H1 (cell line): ENCODE measurements around the gene ZSCAN20.

Experiments used
- CTCF ChIP-seq, 3 experiments: IDR thresholded peaks; 1 replicate in 2 of 3; 2 replicates in 1 of 3; pipeline versions ENCODE4 v1.5.1 to v1.6.1; 2011; ENCODE audit warnings: low read length in 3 of 3, mild to moderate bottlenecking in 3 of 3, inconsistent platforms in 2 of 3, low read depth in 1 of 3, moderate library complexity in 1 of 3; ENCODE audit not compliant: insufficient read depth in 1 of 3; ENCODE audit errors: control extremely low read depth in 1 of 3
- MAX ChIP-seq: IDR thresholded peaks from 2 replicates; pipeline ENCODE4 v1.6.1; 2012; ENCODE audit warnings: inconsistent platforms
- RBBP5 ChIP-seq: IDR thresholded peaks from 2 replicates; pipeline ENCODE4 v1.7.1; 2012; ENCODE audit warnings: low read depth, mild to moderate bottlenecking, inconsistent platforms, low read length, moderate library complexity, borderline replicate concordance

GRCh38 chr1:33469691-33470090, 2.8 kb upstream of the ZSCAN20 start:
- no peak for TF ChIP-seq CTCF (IDR thresholded peaks at IDR 0.05; ENCODE audit: control extremely low read depth in 1 of 3, insufficient read depth in 1 of 3, low read depth in 1 of 3, low read length in 3 of 3)
- no peak for TF ChIP-seq MAX
- TF ChIP-seq RBBP5 = no peak
